Measurements from ENCODE around the gene C11orf97.

Gene C11orf97

GRCh38 chr11:94577841-94578240, 65.6 kb downstream of the C11orf97 start:
- no peak overlapping the region for H3K4me2 ChIP-seq (ENCODE audit: low read length)
- peaks cover 6% of the 10 kb centered on the region for H3K27me3 ChIP-seq (ENCODE audit: control insufficient read depth, low read length)
- H3K9me2 ChIP-seq (replicated peaks; ENCODE audit: control insufficient read depth, low read length), result no peaks in the 10 kb centered on the region
- H3K4me1 ChIP-seq (ENCODE audit: control insufficient read depth, low read length), result no peaks in the 10 kb centered on the region
- no peak overlapping the region for H3K27ac ChIP-seq (ENCODE audit: low read depth, low read length)
- no peaks in the 10 kb centered on the region for H3K9me3 ChIP-seq (ENCODE audit: control insufficient read depth, insufficient read depth, low read length)
- H3K4me3 ChIP-seq (ENCODE audit: low read length), result no peak overlapping the region
- H3K36me3 ChIP-seq (ENCODE audit: control insufficient read depth, low read length), result no peaks in the 10 kb centered on the region
- H3F3A ChIP-seq (ENCODE audit: control insufficient read depth, insufficient read depth), result no peaks in the 10 kb centered on the region
- no peaks in the 10 kb centered on the region for H4K20me1 ChIP-seq (ENCODE audit: control insufficient read depth, insufficient read depth, low read depth, low read length)
- no peaks in the 10 kb centered on the region for H3K79me2 ChIP-seq (ENCODE audit: control insufficient read depth, low read length)
- TF ChIP-seq CTCF (IDR thresholded peaks at IDR 0.05; ENCODE audit: low read depth, low read length, poor library complexity, severe bottlenecking) (no peak), EZH2phosphoT487 (IDR thresholded peaks at IDR 0.05; ENCODE audit: borderline replicate concordance, low read length) (no peak)
